ENCODE results near the gene LYRM7.
"Not testable (repeated sequence)": the region's sequence is repeated elsewhere in the genome, so short reads cannot be mapped to it uniquely, and the experiment has no call there.

LYRM7 gene

DNA sequence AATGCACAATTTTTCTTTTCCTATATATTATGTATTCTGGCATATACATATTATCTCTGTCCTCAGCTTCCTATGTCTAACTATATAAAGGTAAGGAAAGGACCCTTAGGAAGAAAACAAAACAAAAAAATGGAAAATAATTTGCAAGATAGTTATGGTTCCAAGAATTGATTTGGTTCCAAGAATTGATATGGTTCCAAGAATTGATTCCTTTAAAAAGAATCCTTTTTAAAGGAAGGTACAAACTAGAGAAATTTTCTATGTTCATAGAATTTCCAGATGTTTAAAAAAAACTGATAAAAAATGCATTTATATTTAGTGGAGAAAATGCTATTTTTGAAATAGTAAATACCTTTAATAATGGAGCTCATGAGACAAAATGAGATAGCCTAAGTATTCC lies 12.1 kb downstream of the LYRM7 start:
- H3K4me3 ChIP-seq (ENCODE audit: low read depth, low read length), result no peak overlapping the region
- TF ChIP-seq, protein P1, sequence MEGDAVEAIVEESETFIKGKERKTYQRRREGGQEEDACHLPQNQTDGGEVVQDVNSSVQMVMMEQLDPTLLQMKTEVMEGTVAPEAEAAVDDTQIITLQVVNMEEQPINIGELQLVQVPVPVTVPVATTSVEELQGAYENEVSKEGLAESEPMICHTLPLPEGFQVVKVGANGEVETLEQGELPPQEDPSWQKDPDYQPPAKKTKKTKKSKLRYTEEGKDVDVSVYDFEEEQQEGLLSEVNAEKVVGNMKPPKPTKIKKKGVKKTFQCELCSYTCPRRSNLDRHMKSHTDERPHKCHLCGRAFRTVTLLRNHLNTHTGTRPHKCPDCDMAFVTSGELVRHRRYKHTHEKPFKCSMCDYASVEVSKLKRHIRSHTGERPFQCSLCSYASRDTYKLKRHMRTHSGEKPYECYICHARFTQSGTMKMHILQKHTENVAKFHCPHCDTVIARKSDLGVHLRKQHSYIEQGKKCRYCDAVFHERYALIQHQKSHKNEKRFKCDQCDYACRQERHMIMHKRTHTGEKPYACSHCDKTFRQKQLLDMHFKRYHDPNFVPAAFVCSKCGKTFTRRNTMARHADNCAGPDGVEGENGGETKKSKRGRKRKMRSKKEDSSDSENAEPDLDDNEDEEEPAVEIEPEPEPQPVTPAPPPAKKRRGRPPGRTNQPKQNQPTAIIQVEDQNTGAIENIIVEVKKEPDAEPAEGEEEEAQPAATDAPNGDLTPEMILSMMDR (IDR thresholded peaks at IDR 0.05; ENCODE audit: low read depth, low read length), result no peak

DNA sequence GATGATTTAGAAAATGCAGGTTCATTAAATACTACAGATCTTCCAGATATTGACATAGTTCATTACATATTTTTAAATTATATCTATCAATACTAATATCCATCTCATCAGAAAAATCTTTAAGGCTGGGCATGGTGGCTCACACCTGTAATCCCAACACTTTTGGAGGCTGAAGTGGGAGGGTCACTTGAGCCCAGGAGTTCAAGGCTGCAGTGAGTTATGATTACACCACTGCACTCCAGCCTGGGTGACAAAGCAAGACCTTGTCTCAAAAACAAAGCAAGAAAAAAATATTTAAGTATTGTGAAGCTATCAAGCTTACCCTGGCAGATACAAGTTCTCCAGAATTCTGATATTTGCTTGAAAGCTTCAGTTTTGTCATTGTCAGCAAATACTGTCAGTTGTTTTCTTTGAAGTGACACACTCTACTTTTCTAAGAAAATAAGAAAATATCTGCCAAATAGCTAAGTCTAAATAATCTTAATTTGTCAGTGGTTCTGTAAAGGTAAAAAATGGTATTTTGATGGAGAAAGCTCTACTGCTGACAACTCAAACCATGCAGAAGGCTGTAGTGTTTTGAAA lies 14.9 kb downstream of the LYRM7 start:
- TF ChIP-seq, protein P1 (IDR thresholded peaks at IDR 0.05; ENCODE audit: low read depth, low read length), result no peak
- H3K4me3 ChIP-seq (ENCODE audit: low read depth, low read length), result no peak overlapping the region

DNA sequence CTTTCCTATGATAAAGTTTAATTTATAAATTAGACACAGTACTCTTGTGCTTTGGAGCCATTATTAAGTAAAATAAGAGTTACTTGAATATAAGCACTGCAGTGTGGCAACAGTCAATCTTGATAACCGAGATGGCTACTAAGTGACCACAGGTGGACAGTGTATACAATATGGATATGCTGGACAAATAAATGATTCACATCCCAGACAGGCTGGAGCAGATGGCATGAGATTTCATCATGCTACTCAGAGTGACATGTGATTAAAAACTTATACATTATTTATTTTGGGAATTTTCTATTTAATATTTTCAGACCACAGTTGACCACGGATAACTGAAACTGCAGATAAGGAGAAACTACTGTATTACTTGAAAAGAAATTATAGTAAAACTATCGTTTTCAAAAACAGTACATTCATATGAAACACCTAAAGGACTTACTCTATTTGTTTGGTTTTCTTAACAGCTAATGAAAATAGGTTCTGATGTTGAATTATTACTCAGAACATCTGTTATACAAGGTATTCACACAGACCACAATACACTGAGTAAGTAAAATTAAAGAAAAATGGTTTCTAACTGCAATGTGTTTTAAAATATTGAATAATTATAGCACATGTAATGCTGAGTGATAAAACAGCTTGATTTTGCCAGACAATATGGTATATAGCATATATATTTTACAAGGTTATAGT lies 16.0 kb downstream of the LYRM7 start:
- TF ChIP-seq, protein P1 (IDR thresholded peaks at IDR 0.05; ENCODE audit: low read depth, low read length), result no peak
- H3K4me3 ChIP-seq (ENCODE audit: low read depth, low read length), result no peak overlapping the region

DNA sequence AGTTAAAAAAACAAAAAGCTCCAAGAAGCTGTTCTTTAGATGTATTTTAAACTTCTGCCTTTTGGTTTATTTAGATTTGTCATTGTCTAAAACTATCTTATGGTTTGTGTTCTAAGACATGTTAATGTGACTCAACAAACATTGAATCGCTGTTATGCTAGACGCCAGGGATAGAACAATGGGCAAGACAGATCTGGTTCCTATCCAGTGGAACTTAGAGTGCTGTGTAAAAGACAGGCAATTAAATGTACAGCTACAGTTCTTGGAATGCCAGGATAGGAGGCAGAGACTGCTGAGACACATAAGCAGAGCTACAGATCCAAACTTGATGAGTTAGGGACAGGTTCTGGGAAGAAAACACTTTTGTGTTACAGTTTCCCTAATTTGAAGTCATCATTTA lies 22.4 kb downstream of the LYRM7 start:
- no peak overlapping the region for H3K4me3 ChIP-seq (ENCODE audit: low read depth, low read length)
- TF ChIP-seq, protein P1 (IDR thresholded peaks at IDR 0.05; ENCODE audit: low read depth, low read length), result no peak

DNA sequence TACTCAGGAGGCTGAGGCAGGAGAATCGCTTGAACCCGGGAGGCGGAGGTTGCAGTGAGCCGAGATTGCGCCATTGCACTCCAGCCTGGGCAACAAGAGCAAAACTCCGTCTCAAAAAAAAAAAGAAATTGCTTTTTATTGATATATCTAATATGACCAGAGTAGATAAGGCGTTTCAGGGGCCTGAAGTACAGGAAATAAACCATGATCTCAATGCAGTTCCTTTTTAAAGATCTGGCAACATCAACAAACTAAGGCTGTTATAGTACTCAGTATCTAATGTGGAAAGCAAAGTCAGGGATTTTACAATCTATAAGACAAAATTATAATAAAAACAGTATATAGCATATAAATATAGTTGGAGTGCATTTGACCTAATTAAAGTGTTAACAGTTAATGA lies 23.2 kb downstream of the LYRM7 start:
- H3K4me3 ChIP-seq (ENCODE audit: low read depth, low read length), result not testable (repeated sequence)

DNA sequence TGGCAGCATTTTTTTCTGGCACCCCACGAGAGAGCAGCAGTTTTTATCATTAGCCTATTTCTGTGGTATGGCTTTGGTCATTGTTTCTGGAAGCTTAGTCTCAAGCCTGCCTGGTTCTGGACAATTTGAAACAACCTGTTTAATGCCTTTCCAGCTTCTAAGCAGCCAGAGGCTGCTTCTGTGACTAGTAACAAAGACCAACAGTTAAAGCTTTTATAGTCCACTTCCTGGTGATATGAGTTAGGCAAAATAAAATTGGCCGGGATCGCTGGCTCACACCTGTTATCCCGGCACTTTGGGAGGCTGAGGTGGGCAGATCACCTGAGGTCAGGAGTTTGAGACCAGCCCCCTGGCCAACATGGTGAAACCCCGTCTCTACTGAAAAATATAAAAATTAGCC lies 24.0 kb downstream of the LYRM7 start:
- no peak overlapping the region for H3K4me3 ChIP-seq (ENCODE audit: low read depth, low read length)
- TF ChIP-seq, protein P1 (IDR thresholded peaks at IDR 0.05; ENCODE audit: low read depth, low read length), result no peak

DNA sequence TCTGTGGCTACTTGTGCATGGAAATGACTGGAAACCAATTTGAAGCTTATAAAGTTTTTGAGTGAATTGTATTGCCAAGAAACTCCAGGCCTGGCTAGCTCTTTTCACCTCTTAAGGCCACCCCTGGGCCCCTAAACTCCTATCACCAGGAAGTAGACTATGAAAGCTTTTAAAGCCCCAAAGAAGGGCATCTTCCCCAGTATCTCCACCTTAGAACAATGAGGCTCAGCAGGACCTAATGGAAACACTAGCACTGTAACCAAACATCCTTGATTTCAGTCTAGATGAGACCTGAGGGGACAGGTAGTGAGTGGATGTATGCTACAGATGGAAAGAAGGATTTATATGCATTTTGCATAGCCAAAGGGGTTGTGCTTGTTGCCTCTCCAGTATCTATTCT lies 25.0 kb downstream of the LYRM7 start:
- TF ChIP-seq, protein P1 (IDR thresholded peaks at IDR 0.05; ENCODE audit: low read depth, low read length), result no peak
- H3K4me3 ChIP-seq (ENCODE audit: low read depth, low read length), result no peak overlapping the region

DNA sequence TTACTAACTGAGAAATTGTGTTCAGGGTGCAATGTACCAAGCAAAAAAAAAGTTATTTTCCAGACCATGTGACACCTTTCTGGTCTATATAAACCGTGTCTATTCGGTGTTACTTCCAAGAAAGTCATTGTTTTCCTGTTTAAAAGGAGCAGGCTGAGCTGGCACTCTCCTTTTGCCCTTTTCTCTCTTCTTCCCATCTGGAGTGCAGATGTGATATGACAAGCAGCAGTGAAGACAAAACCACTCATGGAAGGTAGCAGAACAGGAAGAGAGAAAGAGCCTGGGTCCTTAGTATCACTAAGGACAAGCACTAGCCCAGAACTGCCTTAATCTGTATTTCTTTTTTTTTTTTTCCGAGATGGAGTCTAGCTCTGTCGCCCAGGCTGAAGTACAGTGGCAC lies 25.6 kb downstream of the LYRM7 start:
- TF ChIP-seq, protein P1 (IDR thresholded peaks at IDR 0.05; ENCODE audit: low read depth, low read length), result no peak
- no peak overlapping the region for H3K4me3 ChIP-seq (ENCODE audit: low read depth, low read length)

All from WI38 (cell line).